Measurements from ENCODE around the gene SLC24A2.

DNA sequence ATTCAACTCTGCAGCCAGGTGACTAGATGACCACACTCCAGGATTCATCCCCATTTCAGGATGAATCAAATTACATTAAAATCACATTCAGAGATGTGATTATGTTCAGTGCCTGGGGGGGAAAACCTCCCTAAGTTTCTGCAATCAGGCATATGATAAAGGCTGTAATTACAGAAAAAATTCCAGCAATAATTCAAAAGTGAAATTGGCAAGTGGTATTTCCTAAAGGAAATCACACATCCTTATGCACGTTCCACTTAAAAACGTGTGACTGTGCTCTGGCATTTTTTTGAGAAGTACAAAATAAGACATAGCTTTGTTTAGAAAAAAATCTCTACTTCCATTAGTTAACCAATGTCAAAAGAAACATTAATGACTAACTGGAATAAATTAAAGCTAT, 5.3 kb downstream of the SLC24A2 start:
- TF ChIP-seq, protein P1, sequence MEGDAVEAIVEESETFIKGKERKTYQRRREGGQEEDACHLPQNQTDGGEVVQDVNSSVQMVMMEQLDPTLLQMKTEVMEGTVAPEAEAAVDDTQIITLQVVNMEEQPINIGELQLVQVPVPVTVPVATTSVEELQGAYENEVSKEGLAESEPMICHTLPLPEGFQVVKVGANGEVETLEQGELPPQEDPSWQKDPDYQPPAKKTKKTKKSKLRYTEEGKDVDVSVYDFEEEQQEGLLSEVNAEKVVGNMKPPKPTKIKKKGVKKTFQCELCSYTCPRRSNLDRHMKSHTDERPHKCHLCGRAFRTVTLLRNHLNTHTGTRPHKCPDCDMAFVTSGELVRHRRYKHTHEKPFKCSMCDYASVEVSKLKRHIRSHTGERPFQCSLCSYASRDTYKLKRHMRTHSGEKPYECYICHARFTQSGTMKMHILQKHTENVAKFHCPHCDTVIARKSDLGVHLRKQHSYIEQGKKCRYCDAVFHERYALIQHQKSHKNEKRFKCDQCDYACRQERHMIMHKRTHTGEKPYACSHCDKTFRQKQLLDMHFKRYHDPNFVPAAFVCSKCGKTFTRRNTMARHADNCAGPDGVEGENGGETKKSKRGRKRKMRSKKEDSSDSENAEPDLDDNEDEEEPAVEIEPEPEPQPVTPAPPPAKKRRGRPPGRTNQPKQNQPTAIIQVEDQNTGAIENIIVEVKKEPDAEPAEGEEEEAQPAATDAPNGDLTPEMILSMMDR (IDR thresholded peaks at IDR 0.05), result no peak
- no peak for TF ChIP-seq POLR2A (IDR thresholded peaks at IDR 0.05)

All from esophagus squamous epithelium (tissue), 4 donors.